GM15510 (cell line): Measurements from ENCODE around the gene SPECC1.

Experiments
- POLR2A ChIP-seq: IDR thresholded peaks from 3 replicates; pipeline ENCODE4 v1.6.1; 2011; ENCODE audit warnings: borderline replicate concordance; ENCODE audit not compliant: insufficient read length; ENCODE audit errors: extremely low read depth

SPECC1 gene

DNA sequence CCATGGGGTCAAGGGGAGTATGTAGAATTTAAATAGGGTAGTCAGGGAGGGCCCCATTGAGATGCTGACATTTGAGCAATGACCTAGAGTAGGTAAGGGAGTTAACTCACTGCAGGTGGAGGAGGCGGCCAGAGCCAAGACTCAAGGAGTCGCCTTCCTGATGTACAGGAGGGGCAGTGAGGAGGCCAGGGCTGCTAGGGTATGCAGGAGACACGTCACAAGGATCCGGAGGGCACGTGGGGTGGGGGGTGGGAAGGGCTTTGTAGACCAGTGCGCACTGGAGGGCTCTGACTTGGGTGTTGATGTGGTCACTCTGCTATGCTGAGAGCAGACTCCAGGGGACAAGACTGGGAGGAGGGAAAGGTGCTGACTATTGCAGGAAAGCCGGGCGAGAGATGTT lies 37.5 kb downstream of the SPECC1 start:
- TF ChIP-seq POLR2A = no peak

DNA sequence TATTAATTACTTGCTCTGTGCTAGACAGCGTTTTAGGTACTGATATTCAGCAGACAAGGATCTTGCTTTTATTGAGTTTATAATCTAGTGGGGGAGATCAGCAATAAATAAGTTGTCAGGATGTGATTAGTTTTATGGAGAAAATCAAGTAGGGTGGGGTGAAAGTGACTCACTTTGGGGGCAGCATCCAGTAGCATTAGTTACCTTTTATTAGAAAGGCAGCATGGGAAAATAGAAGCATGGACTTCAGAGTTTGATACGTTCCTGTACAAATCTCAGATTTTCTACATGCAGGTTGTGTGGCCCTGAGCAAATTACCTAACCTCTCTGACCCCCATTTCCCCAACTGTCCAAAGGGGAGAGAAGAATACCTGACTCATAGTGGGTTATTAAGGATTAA lies 42.5 kb downstream of the SPECC1 start:
- no peak for TF ChIP-seq POLR2A

- TF ChIP-seq POLR2A = no peak
Measured at GRCh38 chr17:20053361-20053964, 44.3 kb downstream of the SPECC1 start.

DNA sequence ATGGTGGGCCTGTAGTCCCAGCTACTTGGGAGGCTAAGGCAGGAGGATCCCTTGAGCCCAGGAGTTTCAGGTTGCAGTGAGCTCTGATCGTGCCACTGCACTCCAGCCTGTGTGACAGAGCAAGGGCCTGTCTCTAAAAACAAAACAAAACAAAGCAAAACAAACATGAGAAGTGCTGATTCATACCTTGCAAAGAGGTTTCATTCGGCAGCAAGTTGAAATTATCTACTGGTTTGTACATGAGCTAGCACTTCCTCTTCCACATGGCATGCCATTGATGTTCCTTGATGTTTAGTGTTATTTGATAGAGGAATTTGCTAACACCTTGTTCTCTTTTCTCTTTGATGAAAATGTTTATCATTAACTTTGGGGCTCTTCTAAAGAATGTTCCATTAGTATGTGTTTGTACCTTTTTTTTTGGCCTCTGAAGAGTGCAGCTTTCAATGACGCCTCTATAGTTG lies 50.6 kb downstream of the SPECC1 start:
- TF ChIP-seq POLR2A = no peak

- TF ChIP-seq POLR2A = no peak
Measured at GRCh38 chr17:20063665-20064648, 54.8 kb downstream of the SPECC1 start.

DNA sequence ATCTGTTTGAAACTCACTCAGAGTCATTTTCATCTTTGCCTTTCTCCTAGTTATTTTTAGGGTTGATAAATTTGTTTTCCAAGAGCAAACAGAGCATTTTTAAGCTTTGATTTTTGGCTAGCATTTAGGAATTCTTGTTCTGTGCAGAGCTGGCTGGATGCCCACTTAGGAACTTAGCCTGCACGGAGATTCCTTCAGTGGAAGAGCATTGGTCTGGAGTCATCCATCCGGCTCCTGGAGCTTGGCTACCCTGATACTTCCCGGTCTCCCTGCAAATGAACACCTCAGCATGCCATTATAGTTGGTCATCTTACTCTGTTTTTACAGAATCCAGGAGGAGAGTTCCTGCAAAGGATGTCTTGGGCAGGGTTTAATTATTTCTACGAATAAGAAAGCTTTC lies 57.1 kb downstream of the SPECC1 start:
- TF ChIP-seq POLR2A = no peak

DNA sequence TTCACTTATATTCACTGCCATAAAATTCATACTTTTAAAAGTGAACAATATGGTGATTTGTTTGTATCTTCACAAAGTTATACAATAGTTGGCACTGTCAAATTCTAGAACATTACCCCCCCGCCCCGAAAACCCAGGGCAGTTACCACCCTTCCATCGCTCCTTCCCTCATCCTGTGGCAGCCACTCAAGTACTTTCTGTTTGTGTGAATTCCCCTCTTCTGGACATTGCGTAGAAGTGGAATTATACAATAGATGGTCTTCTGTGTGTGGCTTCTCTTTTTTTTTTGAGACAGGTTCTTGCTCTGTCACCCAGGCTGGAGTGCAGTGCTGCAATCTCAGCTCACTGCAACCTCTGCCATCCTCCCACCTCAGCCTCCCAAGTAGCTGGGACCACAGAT lies 58.6 kb downstream of the SPECC1 start:
- no peak for TF ChIP-seq POLR2A

DNA sequence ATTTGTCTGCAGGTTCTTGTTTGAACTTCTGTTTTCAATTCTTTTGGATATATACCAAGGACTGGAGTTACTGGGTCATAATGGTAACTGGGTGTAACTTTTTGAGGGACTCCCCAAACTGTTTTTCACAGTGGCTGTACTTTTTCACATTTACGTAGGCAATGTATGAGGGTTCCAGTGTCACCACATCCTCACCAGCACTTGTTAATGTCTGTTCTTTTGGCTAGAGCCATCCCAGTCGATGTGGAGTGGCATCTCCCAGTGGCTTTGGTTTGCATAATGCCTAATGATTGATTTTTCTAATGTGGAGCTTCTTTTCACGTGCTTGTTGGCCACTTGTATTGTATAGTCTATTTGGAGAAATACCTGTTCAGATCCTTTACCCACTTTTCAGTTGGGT lies 59.3 kb downstream of the SPECC1 start:
- no peak for TF ChIP-seq POLR2A

DNA sequence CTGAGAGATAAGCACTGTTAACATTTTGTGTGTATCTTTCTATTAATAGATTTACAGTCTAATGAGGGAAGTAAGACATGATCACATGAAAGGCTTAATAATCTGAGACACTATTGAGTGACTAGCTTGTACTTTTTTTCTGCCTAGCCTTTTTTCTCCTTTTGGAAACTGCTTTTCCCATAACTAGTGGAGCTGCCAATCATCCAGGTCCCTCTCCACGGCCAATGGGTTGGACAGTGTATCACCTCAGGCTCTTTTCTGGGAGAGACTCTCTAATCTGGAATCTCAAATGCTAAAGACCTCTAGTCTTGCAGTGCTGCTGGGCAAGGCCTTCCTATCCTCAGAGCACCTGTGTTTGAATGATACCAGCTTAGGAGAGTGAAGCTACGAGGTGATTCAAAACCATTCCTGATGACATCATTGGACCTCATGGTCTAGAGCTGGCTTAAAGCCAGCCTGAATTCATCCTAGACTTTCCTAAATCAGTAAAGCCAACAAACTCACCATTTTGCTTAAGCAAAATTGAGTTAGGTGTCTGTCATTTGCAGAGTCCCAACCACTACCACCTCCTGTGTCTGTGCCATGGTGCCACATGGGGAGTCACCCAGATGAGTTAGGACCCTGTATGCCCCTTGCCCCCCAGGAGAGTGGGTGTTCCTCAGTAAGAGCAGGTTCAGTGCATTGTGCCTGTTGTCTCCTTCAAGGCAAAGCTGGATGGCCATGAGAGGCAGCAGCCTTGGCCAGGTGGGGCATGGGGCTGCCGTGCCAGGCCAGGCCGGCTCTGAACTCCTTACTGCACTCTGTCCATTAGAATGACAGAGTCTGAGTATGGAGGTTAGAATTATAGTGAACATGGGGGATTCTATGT lies 62.9 kb downstream of the SPECC1 start:
- TF ChIP-seq POLR2A = no peak

GRCh38 chr17:20072692-20072992 lies 63.5 kb downstream of the SPECC1 start:
- no peak for TF ChIP-seq POLR2A

DNA sequence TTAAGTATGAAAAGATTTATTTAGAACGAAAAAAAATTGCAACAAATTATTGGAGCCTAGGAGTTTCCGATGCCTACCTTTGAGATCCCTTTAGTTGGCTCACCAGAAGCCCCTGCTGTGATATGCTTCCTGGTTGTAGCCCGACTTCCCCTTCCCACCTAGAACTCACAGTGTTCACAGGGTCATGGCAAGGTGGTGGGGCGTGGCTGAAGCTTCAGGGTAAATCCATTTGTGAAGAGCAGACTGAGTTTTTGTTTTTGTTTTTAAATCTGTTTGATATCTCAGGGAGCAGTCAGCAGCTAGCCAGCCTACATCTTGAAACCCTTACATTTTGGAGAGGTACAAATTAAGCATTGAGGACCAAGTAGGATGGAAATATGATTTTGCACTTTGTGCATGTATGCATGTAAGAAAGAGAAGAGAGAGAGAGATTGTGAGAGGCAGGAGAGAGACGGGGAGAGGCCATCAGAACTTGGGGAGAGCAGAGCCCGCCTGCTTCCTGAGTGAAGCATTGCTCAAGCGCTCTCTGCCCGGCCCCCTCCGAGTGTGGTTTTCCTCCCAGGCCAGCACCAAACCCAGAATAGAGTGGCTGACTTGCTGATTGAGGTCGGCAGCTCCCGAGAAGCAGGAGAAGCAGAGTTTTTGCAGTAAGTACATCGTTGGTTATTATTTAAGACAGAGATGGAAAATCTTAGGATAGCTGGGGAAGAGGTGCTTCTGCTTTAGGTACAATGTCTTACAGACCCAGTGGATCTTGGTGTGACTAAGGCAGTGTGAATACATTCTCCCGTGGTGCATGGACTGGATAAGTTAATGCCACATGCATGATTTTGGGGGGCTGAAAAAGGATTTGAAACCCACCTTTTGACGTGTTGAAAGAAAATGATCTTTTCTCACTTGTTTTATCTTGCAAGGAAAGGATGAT lies 64.2 kb downstream of the SPECC1 start:
- peak; percentile 25 for TF ChIP-seq POLR2A

DNA sequence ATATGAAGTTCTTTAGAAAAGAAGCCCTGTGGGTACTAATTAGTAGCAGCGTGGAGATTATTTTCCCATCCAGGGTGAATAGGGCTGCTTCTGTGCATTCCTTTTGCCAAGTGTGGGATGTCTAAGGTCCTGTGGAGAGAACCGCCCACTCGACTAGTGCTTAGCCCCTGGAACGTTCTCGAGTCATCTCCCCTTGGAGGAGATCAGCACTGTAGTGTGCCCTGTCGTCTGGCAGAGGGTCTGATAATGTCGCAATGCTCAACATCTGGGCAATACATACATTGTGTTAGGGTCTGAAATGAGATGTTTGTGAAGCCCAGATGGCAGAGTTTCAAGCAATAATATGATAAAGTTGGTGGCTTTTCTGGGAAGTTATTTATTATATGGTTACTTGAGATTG lies 64.8 kb downstream of the SPECC1 start:
- no peak for TF ChIP-seq POLR2A

GRCh38 chr17:20074489-20074888 lies 65.3 kb downstream of the SPECC1 start:
- TF ChIP-seq POLR2A = no peak
